Nephron progenitor cell (in vitro differentiated cells): ENCODE data around the gene ARRB1.
A peak's percentile ranks its signal among the peaks of the same experiment; 100 is the strongest.
"Not testable (repeated sequence)": the region's sequence is repeated elsewhere in the genome, so short reads cannot be mapped to it uniquely, and the experiment has no call there.

Source experiments
- DNase-seq: peaks from one replicate; pipeline ENCODE4 v3.0.0; 2021
- H3K27ac Mint-ChIP-seq: 2 replicates; pipeline ENCODE4 v1.8.0; 2021; ENCODE audit warnings: mild to moderate bottlenecking, moderate library complexity, mixed read lengths
- H3K27me3 Mint-ChIP-seq: 2 replicates; pipeline ENCODE4 v1.8.0; 2021; ENCODE audit warnings: mild to moderate bottlenecking, low read depth, mixed read lengths; ENCODE audit not compliant: poor library complexity
- H3K36me3 Mint-ChIP-seq: 2 replicates; pipeline ENCODE4 v1.8.0; 2021; ENCODE audit warnings: low read depth, mixed read lengths
- H3K4me1 Mint-ChIP-seq: 2 replicates; pipeline ENCODE4 v1.8.0; 2021; ENCODE audit warnings: mixed read lengths
- H3K4me3 Mint-ChIP-seq: 2 replicates; pipeline ENCODE4 v1.8.0; 2021; ENCODE audit warnings: mild to moderate bottlenecking, moderate library complexity, mixed read lengths
- H3K9me3 Mint-ChIP-seq: 2 replicates; pipeline ENCODE4 v1.8.0; 2021; ENCODE audit warnings: mild to moderate bottlenecking, moderate library complexity, mixed read lengths
- CTCF ChIP-seq: fragments of 200-600 bp; sonication (generic); IDR thresholded peaks from 2 replicates; pipeline ENCODE4 v1.5.0; 2021; ENCODE audit warnings: antibody characterized with exemption

The ARRB1 gene

GRCh38 chr11:75384438-75385080, 33.1 kb upstream of the ARRB1 start:
- no peak overlapping the region for H3K4me3 Mint-ChIP-seq
- H3K9me3 Mint-ChIP-seq = no peaks in the 10 kb centered on the region
- H3K27me3 Mint-ChIP-seq = peaks cover 22% of the 10 kb centered on the region
- TF ChIP-seq CTCF = peak; percentile 97
- H3K4me1 Mint-ChIP-seq = peaks cover 12% of the 10 kb centered on the region
- peak; percentile 85 for DNase-seq
- no peaks in the 10 kb centered on the region for H3K36me3 Mint-ChIP-seq
- H3K27ac Mint-ChIP-seq = no peak overlapping the region

- H3K27ac Mint-ChIP-seq = peak overlapping the region; percentile 42
- no peak for DNase-seq
- H3K9me3 Mint-ChIP-seq = no peaks in the 10 kb centered on the region
- H3K4me3 Mint-ChIP-seq = no peak overlapping the region
- H3K4me1 Mint-ChIP-seq = peaks cover 12% of the 10 kb centered on the region
- no peaks in the 10 kb centered on the region for H3K36me3 Mint-ChIP-seq
- TF ChIP-seq CTCF = no peak
- peaks cover 22% of the 10 kb centered on the region for H3K27me3 Mint-ChIP-seq
These were observed 31.8 kb upstream of the ARRB1 start for GRCh38 chr11:75383246-75383645.

GRCh38 chr11:75380716-75381420, 29.4 kb upstream of the ARRB1 start:
- no peak for TF ChIP-seq CTCF
- H3K27me3 Mint-ChIP-seq = peaks cover 27% of the 10 kb centered on the region
- H3K9me3 Mint-ChIP-seq = no peaks in the 10 kb centered on the region
- DNase-seq = no peak
- peak overlapping the region; percentile 46 for H3K27ac Mint-ChIP-seq
- no peak overlapping the region for H3K4me3 Mint-ChIP-seq
- H3K4me1 Mint-ChIP-seq = peaks cover 12% of the 10 kb centered on the region
- no peaks in the 10 kb centered on the region for H3K36me3 Mint-ChIP-seq

GRCh38 chr11:75380245-75380644, 28.8 kb upstream of the ARRB1 start:
- Mint-ChIP-seq H3K4me1 (peaks cover 12% of the 10 kb centered on the region), H3K9me3 (no peaks in the 10 kb centered on the region), H3K36me3 (no peaks in the 10 kb centered on the region), H3K4me3 (no peak overlapping the region), H3K27me3 (peaks cover 29% of the 10 kb centered on the region), H3K27ac (no peak overlapping the region)
- no peak for DNase-seq
- no peak for TF ChIP-seq CTCF

- H3K27me3 Mint-ChIP-seq = peaks cover 16% of the 10 kb centered on the region
- not testable (repeated sequence) for DNase-seq, H3K4me1 Mint-ChIP-seq, H3K9me3 Mint-ChIP-seq, H3K4me3 Mint-ChIP-seq, H3K27ac Mint-ChIP-seq, H3K36me3 Mint-ChIP-seq
These were observed 27.3 kb upstream of the ARRB1 start for GRCh38 chr11:75378776-75379175.

- no peak for DNase-seq
- H3K27ac Mint-ChIP-seq = no peak overlapping the region
- H3K27me3 Mint-ChIP-seq = peaks cover 23% of the 10 kb centered on the region
- no peak overlapping the region for H3K4me3 Mint-ChIP-seq
- no peaks in the 10 kb centered on the region for H3K36me3 Mint-ChIP-seq
- no peaks in the 10 kb centered on the region for H3K9me3 Mint-ChIP-seq
- H3K4me1 Mint-ChIP-seq = peaks cover 7% of the 10 kb centered on the region
- TF ChIP-seq CTCF = no peak
These were observed 24.7 kb upstream of the ARRB1 start for GRCh38 chr11:75376175-75376574.
